K562 (cell line): ENCODE results near the gene ITGAD. TPM values are rescaled to one million over a fixed set of nuclear protein-coding genes. Genes with fewer than 3 reads are reported as not detected.

Experiments used
- ATAC-seq: fragments of 200-7000 bp; cut with Tn5 transposase; 3 replicates; pipeline ENCODE4 v1.9.1; 2020; ENCODE audit warnings: moderate library complexity
- BruUV-seq: library from RNA; stranded (reverse); fragments of 400-500 nt; replicated peaks from 2 replicates; lab custom pipeline; 2021; lab: Mats Ljungman, UMichigan
- CTCF ChIA-PET: fragments of 300-600 bp; formaldehyde crosslinking; extraction: SDS; loops from one replicate; lab custom pipeline; 2021; ENCODE audit warnings: low intra/inter-chr PET ratio; lab: Yijun Ruan, JAX
- POLR2A ChIA-PET: fragments of 300-600, 350-650 bp; sonication (Branson Sonifier 250); formaldehyde crosslinking; extraction: SDS; loops from one replicate; lab custom pipeline; 2021; ENCODE audit warnings: antibody characterized with exemption, inconsistent platforms; lab: Yijun Ruan, JAX
- DNase-seq, 4 experiments: peaks; one replicate each; pipeline versions ENCODE4 v3.0.0 to v3.0.0-alpha.2; 2011 to 2018; ENCODE audit warnings: low spot score in 3 of 4, mixed read lengths in 3 of 4; ENCODE audit errors: extremely low read depth in 1 of 4
- FAIRE-seq: peaks from 2 replicates; lab custom pipeline; 2011; peaks lifted over from hg19 to GRCh38; lab: Jason Lieb, UNC
- H2AFZ ChIP-seq: 2 replicates; pipeline ENCODE4 v1.6.0; 2011; ENCODE audit warnings: low read depth, low read length, control low read depth, inconsistent platforms
- H3K27ac ChIP-seq: fragments of 200-600 bp; 3 replicates; pipeline ENCODE4 v1.8.0; 2011; ENCODE audit warnings: low read depth, mild to moderate bottlenecking, control low read depth, inconsistent platforms, low read length, moderate library complexity, mixed read lengths; ENCODE audit errors: extremely low read depth
- H3K27me3 ChIP-seq, 2 experiments: fragments of 300-600 bp in 1 of 2; 2 replicates in 1 of 2; 3 replicates in 1 of 2; pipeline versions ENCODE4 v1.6.0 to v1.8.0; 2011; ENCODE audit warnings: inconsistent platforms in 2 of 2, low read length in 2 of 2, mild to moderate bottlenecking in 1 of 2, mixed read lengths in 1 of 2, moderate library complexity in 1 of 2; ENCODE audit not compliant: control insufficient read depth in 2 of 2, insufficient read depth in 2 of 2
- H3K36me3 ChIP-seq: fragments of 300-600 bp; 3 replicates; pipeline ENCODE4 v1.8.0; 2011; ENCODE audit warnings: mild to moderate bottlenecking, low read length, inconsistent platforms; ENCODE audit not compliant: control insufficient read depth, insufficient read depth
- H3K4me1 ChIP-seq, 2 experiments: fragments of 200-600 bp in 1 of 2; replicated peaks in 1 of 2; 2 replicates in 1 of 2; 3 replicates in 1 of 2; pipeline versions ENCODE4 v1.5.1 to v1.8.0; 2011; ENCODE audit warnings: inconsistent platforms in 2 of 2, low read length in 2 of 2, mild to moderate bottlenecking in 1 of 2, mixed read lengths in 1 of 2, moderate library complexity in 1 of 2; ENCODE audit not compliant: control insufficient read depth in 2 of 2, insufficient read depth in 2 of 2
- H3K4me2 ChIP-seq: 2 replicates; pipeline ENCODE4 v1.6.1; 2011; ENCODE audit warnings: low read length, control low read depth, inconsistent platforms, mixed read lengths; ENCODE audit not compliant: insufficient read depth
- H3K4me3 ChIP-seq: fragments of 200-600 bp; sonication (generic), shearing (Covaris generic); 2 replicates; pipeline ENCODE4 v1.5.1; 2016; ENCODE audit warnings: control low read depth, inconsistent platforms
- H3K79me2 ChIP-seq: fragments of 200-600 bp; 3 replicates; pipeline ENCODE4 v1.8.0; 2011; ENCODE audit warnings: low read length, inconsistent platforms; ENCODE audit not compliant: control insufficient read depth, insufficient read depth
- H3K9ac ChIP-seq, 2 experiments: 2 replicates each; pipeline versions ENCODE4 v1.6.0 to v1.6.1; 2011; ENCODE audit warnings: low read depth in 2 of 2, low read length in 2 of 2, control low read depth in 1 of 2, inconsistent platforms in 1 of 2, mild to moderate bottlenecking in 1 of 2, mixed read lengths in 1 of 2; ENCODE audit not compliant: insufficient read depth in 1 of 2
- H3K9me1 ChIP-seq: one replicate; pipeline ENCODE4 v1.6.0; 2011; ENCODE audit warnings: inconsistent platforms, mild to moderate bottlenecking, low read length, moderate library complexity; ENCODE audit not compliant: control insufficient read depth, insufficient read depth
- H3K9me3 ChIP-seq: replicated peaks from 2 replicates; pipeline ENCODE4 v1.5.1; 2011; ENCODE audit warnings: low read depth, low read length, inconsistent platforms; ENCODE audit not compliant: control insufficient read depth, insufficient read depth
- H4K20me1 ChIP-seq: replicated peaks from 2 replicates; pipeline ENCODE4 v1.6.1; 2011; ENCODE audit warnings: low read length, inconsistent platforms, mixed read lengths; ENCODE audit not compliant: control insufficient read depth, insufficient read depth
- AFF1 ChIP-seq, 2 experiments: fragments of 450-650 bp; IDR thresholded peaks; 2 replicates each; pipeline ENCODE4 v1.6.1; 2018; ENCODE audit warnings: mild to moderate bottlenecking in 2 of 2, low read depth in 1 of 2; ENCODE audit not compliant: partially characterized antibody in 2 of 2
- ETV1 ChIP-seq: fragments of 450-650 bp; conservative IDR thresholded peaks from 2 replicates; pipeline ENCODE4 v1.6.1; 2016; ENCODE audit warnings: missing genetic modification characterization, control low read depth, low read depth, missing compliant biosample characterization
- NCOR1 ChIP-seq: fragments of 450-650 bp; IDR thresholded peaks from 2 replicates; pipeline ENCODE4 v1.6.1; 2016; ENCODE audit warnings: mild to moderate bottlenecking, moderate library complexity
- NFIC ChIP-seq: fragments of 450-650 bp; IDR thresholded peaks from 2 replicates; pipeline ENCODE4 v1.6.1; 2017; ENCODE audit warnings: mild to moderate bottlenecking, inconsistent platforms
- POLR2A ChIP-seq: fragments of 450-650 bp; conservative IDR thresholded peaks from 2 replicates; pipeline ENCODE4 v1.6.1; 2016
- PRDM10 ChIP-seq: fragments of 450-650 bp; IDR thresholded peaks from 2 replicates; pipeline ENCODE4 v1.6.1; 2018; ENCODE audit not compliant: partially characterized antibody
- TBP ChIP-seq: optimal IDR thresholded peaks from 2 replicates; pipeline ENCODE3; 2011; ENCODE audit warnings: low read depth, low read length, improper control_type of control experiment
- ZBTB7A ChIP-seq: IDR thresholded peaks from 2 replicates; pipeline ENCODE4 v1.6.1; 2011; ENCODE audit warnings: low read depth, mild to moderate bottlenecking, low read length, moderate library complexity, borderline replicate concordance; ENCODE audit not compliant: control insufficient read depth
- WGBS: fragments of 100-300 bp; shearing (Covaris generic); methylation state at CpG from one replicate; pipeline ENCODE4 v1.1.6; 2016; ENCODE audit warnings: low coverage, mixed read lengths; ENCODE audit not compliant: insufficient coverage; ENCODE audit errors: missing lambda C conversion rate; 5-methylcytosine and 5-hydroxymethylcytosine counted together
- in situ Hi-C: fragments of 300-500 bp; cut with MboI; formaldehyde crosslinking; loops from 4 replicates; pipeline ENCODE4 v1.15.0; 2018; ENCODE audit warnings: inconsistent platforms, mixed read lengths
- intact Hi-C: fragments of 100-400 bp; cut with micrococcal nuclease; formaldehyde crosslinking; loops from 2 replicates; pipeline ENCODE4 v1.14.2; 2022
- polyA plus RNA-seq, 8 experiments: library from polyadenylated mRNA; depleted of rRNA in 4 of 8; stranded (reverse) in 5 of 8; unstranded in 3 of 8; fragments of >200 nt; fragmentation: Nextera tagmentation in 2 of 8; fragmentation: Illumina TruSeq in 1 of 8; extraction: Ambion mirVana in 2 of 8; extraction: Trizol in 1 of 8; gene quantifications; 2 replicates each; pipeline versions ENCODE4 v1.2.1 to v1.2.3, GENCODE V29; 2011 to 2014; ENCODE audit warnings: inconsistent platforms in 1 of 8, missing spikeins in 1 of 8
- total RNA-seq, 7 experiments: library from RNA; depleted of rRNA in 6 of 7; stranded (reverse); fragments of >200 nt in 6 of 7; fragmentation: Illumina TruSeq in 2 of 7; extraction: Trizol in 2 of 7; gene quantifications; 2 replicates each; pipeline versions ENCODE4 v1.2.1 to v1.2.3, GENCODE V29; 2011 to 2021; ENCODE audit warnings: low replicate concordance in 1 of 7

Gene ITGAD
- total and polyA plus RNA-seq, 9 of the 15 experiments (the other 6 are each of a cell fraction or from before 2014, with no cell fraction given) = not detected

GRCh38 chr16:31452631-31453106 is 59.5 kb downstream of the ITGAD start (continued):
- no peak for TF ChIP-seq AFF1 (IDR thresholded peaks at IDR 0.05; ENCODE audit: low read depth in 1 of 2, partially characterized antibody in 2 of 2)
- TF ChIP-seq, all 486 proteins: peak for 22

- H3K27ac ChIP-seq = peak overlapping the region; percentile 71
- peak; percentile 4 for TF ChIP-seq TBP
- TF ChIP-seq ZBTB7A = peak; percentile 95
- TF ChIP-seq NFIC = peak; percentile 40
- TF ChIP-seq POLR2A = peak; percentile 48; the same call in 1 of the 2 replicates
- TF ChIP-seq ETV1 (tag) = peak; percentile 38; the same call in 1 of the 2 replicates
- TF ChIP-seq NCOR1 = peak; percentile 34; the same call in 1 of the 2 replicates
- peak; percentile 31 for TF ChIP-seq PRDM10
Observed at GRCh38 chr16:31453255-31454204, 60.4 kb downstream of the ITGAD start.

More at GRCh38 chr16:31453255-31454204, 60.4 kb downstream of the ITGAD start:
- Histone ChIP-seq H3K9me3 (no peaks in the 10 kb centered on the region), H3K36me3 (peaks cover 22% of the 10 kb centered on the region; the same call in 1 of the 3 replicates), H3K9ac (peak overlapping the region; percentile 28 to 84), H3K4me1 (peaks cover 53 to 66% of the 10 kb centered on the region in 2 experiments), H3K79me2 (peaks cover 44% of the 10 kb centered on the region), H3K4me3 (no peak overlapping the region), H3K4me2 (peak overlapping the region; percentile 83), H3K27me3 (no peaks in the 10 kb centered on the region), H3K9me1 (no peaks in the 10 kb centered on the region), H4K20me1 (peaks cover 4% of the 10 kb centered on the region), H2AFZ (peak overlapping the region; percentile 73)
- BruUV-seq = no TSS peak
- WGBS = 12% methylated on average over 18 of the region's 20 CpGs
- DNase-seq (peak; percentile 40 to 81 (median 52)), FAIRE-seq (peak; percentile 42), ATAC-seq (peak; percentile 63)
- POLR2A ChIA-PET = interaction anchor here (0.6 to 1.5 kb wide), 6 partner anchors 10 to 274 kb away, joined by 3 to 7 read pairs (median 4); partner anchors contain the start of gene FUS
- in situ Hi-C loops (loop anchor here (10.0 kb wide), 1 partner anchor 241 kb away; no protein-coding TSS in a partner anchor), intact Hi-C loops (loop anchor here (2.0 to 10.0 kb wide), 4 partner anchors 51 to 499 kb away; partner anchors contain the start of gene SETD1A)
- CTCF ChIA-PET = interaction anchor here (0.9 kb wide), 1 partner anchor 415 kb away, joined by 3 read pairs; no protein-coding TSS in a partner anchor
